ENCODE results near the gene FSTL3. TPM values are rescaled to one million over a fixed set of nuclear protein-coding genes. Genes with fewer than 3 reads are reported as not detected.
"Not testable (repeated sequence)": the region's sequence is repeated elsewhere in the genome, so short reads cannot be mapped to it uniquely, and the experiment has no call there.

FSTL3 gene
- total RNA-seq, 2 donors from 2014 or later, result 64.4 to 437 TPM

- Histone ChIP-seq H3K27ac (peak overlapping the region; percentile 90 to 92), H3K27me3 (no peaks in the 10 kb centered on the region), H3K36me3 (no peaks in the 10 kb centered on the region), H3K4me1 (peaks cover 0 to 70% of the 10 kb centered on the region in 2 donors), H3K4me3 (peak overlapping the region; percentile 93 to 100), H3K9me3 (no peaks in the 10 kb centered on the region)
- TF ChIP-seq CTCF (IDR thresholded peaks at IDR 0.05), result no peak
- DNase-seq (ENCODE audit: low spot score), result no peak
These were observed 13.8 kb upstream of the FSTL3 start for GRCh38 chr19:662207-662961.

- Histone ChIP-seq H3K27me3 (no peaks in the 10 kb centered on the region), H3K4me3 (peak within 1 kb of the TSS; percentile 93 to 100), H3K4me1 (peaks cover 0 to 62% of the 10 kb centered on the region in 2 donors), H3K9me3 (no peaks in the 10 kb centered on the region), H3K36me3 (no peaks in the 10 kb centered on the region), H3K27ac (peak within 1 kb of the TSS; percentile 94 to 96)
- peak; percentile 94 for DNase-seq (ENCODE audit: low spot score)
- no peak for TF ChIP-seq CTCF (IDR thresholded peaks at IDR 0.05)
These were observed 13.1 kb upstream of the FSTL3 start, which contains the start of gene RNF126 for GRCh38 chr19:662962-663681. Gene RNF126, minus strand, starts transcription at chr19:663214. Its CDS starts 93 bp downstream, at chr19:663121.

- Histone ChIP-seq H3K4me3 (peak overlapping the region; percentile 93 to 100), H3K27me3 (no peaks in the 10 kb centered on the region), H3K36me3 (no peaks in the 10 kb centered on the region), H3K4me1 (peaks cover 0 to 57% of the 10 kb centered on the region in 2 donors), H3K27ac (peak overlapping the region; percentile 94 to 96), H3K9me3 (no peaks in the 10 kb centered on the region)
- TF ChIP-seq CTCF (IDR thresholded peaks at IDR 0.05), result no peak
- no peak for DNase-seq (ENCODE audit: low spot score)
These were observed 12.5 kb upstream of the FSTL3 start for GRCh38 chr19:663682-664117.

GRCh38 chr19:664913-665443 lies 11.2 kb upstream of the FSTL3 start:
- peak; percentile 96 for TF ChIP-seq CTCF (IDR thresholded peaks at IDR 0.05)
- peak; percentile 85 for DNase-seq (ENCODE audit: low spot score)
- Histone ChIP-seq H3K27ac (no peak overlapping the region), H3K4me1 (peaks cover 0 to 44% of the 10 kb centered on the region in 2 donors), H3K9me3 (no peaks in the 10 kb centered on the region), H3K27me3 (no peaks in the 10 kb centered on the region), H3K4me3 (peak overlapping the region in 1 of 2 donors; percentile 30), H3K36me3 (no peaks in the 10 kb centered on the region)

GRCh38 chr19:666985-667573 lies 9.1 kb upstream of the FSTL3 start:
- not testable (repeated sequence) for H3K9me3 ChIP-seq; DNase-seq (ENCODE audit: low spot score); H3K36me3 ChIP-seq; H3K4me3 ChIP-seq; H3K27ac ChIP-seq; H3K27me3 ChIP-seq
- peaks cover 0 to 23% of the 10 kb centered on the region in 2 donors for H3K4me1 ChIP-seq

- H3K9me3 ChIP-seq; H3K27ac ChIP-seq; H3K36me3 ChIP-seq; H3K4me3 ChIP-seq; DNase-seq (ENCODE audit: low spot score); H3K27me3 ChIP-seq: not testable (repeated sequence)
- H3K4me1 ChIP-seq, result peaks cover 0 to 23% of the 10 kb centered on the region in 2 donors
These were observed 7.3 kb upstream of the FSTL3 start for GRCh38 chr19:668675-669434.
